Smooth muscle cell of the brain vasculature (primary cell): ENCODE data around the gene FGR.

Source experiments
- DNase-seq: peaks from one replicate; pipeline ENCODE4 v3.0.0-alpha.2; 2012; ENCODE audit warnings: low read depth, low spot score

Gene FGR

DNA sequence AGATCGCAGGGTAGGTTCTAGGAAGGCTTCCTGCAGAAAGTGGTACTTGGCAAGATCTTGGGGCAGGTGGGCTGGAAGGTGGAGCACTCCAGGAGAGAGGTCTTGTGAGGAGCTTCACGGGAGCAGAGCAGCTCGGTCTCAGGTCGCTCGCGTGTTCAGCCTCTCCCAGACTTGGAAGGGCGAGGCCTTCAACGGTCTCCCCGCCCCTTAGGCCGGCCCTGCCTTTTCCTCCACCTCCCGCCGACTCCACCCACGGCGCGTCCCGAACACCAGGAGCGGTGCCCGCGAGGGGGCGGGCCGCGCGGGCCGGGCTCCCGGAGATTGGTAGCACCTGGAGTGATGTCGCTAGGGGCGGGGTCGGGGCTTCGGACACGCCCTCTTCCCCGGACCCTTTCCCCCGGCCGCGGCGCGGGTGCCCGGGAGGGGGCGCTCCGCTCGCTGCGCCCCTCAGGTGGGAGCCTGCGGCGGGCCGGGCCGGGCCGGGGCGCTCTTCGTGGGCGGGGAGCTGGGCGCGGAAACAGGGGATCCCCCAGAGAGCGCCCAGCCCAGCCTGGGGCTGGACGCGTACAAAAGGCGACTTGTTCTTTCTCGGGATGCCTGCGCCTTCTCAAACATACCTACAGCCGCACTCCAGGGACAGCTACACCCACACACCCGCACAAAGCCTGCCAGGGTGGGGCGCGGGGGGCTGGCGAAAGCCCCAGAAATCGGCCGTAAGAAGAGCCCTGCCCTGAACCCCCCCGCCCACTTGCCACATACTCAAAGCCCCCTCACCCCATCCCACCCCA, 66.5 kb downstream of the FGR start:
- DNase-seq, result no peak

DNA sequence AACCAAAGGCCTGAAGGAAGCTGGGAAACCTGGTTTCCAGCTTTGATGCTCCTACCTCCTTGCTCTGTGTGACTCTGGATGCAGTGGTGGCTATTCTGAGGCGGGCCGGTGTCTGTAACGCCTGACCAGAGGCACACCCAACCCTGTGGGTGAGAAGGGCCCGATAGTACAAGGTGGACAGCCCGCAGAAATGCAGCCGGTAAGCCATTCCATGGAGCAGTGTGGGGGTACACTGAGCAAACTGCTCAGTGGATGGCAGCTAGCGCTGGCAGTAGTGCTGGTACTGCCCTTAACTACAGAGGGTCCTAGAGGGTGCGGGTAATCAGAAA, 67.0 kb downstream of the FGR start:
- no peak for DNase-seq

DNA sequence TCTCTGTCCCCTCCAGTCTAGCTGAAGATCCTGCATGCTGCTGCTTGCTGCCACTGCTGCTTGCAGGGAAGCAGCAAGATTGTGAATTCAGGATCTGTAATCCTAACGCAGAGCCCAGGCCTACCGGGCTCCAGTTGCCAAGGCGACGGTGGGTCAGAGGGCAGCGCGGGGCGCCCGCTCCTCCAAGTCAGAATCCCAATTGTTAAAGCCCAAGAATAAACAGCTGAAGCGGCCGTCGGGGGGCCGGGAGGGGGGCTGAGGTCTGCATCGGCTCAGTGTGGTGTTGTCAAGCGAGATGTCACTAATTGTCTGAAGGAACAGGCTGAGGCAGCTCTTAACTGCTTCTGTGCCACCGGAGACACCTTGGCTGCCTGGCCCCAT, 67.8 kb downstream of the FGR start:
- no peak for DNase-seq

DNA sequence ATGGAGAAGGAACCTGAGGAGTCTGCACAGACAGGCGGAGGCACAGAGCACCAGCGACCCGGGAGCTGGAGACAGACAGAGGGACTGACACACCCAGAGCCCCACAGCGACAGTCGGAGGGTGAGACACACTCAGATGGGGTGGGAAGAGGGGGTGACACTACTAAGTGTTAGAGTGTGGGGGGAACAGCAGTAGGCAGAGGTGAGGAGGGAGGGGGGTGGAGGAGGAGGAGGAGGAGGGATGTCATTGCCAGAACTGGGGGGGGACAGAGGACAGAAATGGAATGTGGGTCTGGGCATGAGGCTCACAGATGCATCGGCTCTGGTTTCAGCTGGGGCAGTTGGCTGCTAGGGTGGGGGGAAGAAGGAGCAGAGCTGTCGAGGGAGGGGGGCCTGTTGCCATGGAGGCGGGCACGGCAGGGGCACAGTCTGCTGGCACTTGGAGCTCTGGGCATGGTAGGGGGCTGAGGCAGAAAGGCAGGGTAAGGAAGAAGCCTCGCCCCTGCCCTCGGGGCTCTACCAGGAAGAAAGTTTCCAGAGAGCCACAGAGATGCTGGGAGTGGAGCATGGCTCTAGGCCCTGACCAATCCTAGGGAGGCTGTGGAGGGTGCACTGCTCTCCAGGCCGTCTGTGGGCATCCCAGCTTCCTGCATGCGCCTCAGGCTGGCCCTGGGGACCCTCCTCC, 68.4 kb downstream of the FGR start:
- no peak for DNase-seq

DNA sequence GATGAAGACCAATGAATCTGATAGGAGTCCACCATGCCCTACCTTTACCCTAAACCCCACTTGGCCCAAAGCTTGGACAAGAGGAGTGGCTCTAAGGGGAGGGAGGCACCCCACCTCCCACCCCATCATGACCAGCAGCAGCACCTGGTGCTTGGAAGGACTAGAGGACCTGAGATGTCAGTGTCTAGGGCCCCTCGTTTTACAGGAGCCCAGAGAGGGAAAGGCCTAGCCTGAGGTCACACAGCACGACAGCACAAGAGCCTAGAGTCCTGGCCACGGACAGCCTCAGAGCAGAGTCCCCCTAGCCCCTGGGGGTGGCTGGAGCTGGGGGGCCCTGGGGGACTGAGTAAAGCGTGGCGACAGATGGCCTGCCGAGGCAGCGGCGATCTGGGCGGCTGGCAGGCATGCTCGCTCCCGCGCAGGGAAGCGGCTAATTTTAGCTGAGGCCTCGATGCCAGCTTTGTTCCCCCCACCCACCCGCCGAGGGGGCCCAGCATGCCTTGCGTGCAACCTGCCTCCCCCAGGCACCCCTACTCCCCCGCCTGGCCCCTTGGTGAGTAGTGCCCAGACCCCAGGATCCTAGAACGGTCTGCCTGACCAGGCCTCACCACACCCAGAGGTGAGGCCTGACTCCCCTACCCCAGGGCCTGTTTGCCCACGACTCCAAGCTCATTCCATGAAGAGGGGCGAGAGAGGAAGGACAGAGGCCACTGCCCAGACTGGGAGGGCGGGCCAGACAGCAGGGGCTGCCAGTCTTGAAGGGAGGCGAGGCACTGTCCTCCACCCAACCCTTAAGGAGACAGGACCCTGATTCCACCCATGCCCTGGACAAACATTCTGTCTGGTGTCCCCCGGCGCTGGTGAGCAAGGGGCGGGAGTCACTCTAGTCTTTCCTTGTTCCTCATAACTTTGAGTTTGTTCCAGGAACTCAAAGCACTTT, 70.0 kb downstream of the FGR start:
- no peak for DNase-seq

DNA sequence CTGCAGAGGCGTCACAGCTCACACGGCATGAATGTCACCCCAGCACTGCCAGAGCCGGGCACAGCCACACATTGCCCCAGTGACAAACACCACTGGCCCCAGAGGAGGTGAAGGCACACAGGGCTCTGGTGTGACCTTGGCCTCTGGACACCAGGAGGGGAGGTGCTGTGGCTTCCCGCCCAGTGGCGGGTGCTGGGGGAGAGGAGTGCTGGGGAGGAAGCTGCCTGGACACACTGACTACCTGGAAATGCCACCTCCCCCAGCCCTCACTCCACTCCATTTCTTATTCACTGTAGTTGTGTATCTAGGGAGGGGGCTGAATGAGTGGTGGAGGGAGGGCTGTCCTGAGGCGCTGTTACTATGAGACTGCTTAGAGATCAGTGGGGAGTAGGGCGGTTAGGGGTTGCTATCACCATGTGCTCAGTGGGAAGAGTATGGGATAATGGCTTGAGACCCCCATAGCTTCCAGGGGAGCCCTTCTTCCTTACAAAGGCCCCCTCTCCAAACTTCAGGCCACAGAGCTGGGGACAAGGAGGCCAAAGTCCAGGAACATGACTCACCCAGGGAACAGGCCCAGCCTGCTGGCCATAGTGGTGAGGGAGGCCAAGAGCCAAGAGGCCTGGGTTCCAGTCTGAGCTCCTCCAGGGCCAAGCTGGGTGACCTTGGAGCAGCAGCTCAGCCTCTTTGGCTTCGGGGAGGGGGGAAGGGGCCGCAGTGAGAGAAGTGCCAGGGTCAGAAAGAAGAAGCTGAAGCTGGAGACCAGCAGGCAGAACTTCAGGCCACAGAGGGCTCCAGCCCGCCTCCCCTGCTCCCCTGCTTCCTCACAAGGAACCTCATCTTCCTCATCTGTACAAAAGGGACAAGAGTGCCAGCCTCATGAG, 71.2 kb downstream of the FGR start:
- DNase-seq, result no peak

DNA sequence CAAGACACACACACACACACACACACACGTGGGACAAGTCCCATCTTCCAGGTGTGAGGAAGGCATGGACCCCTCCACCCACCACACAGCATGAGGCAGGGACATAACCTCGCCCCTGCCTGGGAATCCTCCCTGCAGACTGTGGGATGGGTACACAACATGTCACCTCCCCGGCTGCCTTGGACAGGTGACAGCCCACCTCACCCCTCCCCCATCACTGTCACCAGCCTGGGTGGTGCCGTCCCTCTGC, 71.7 kb downstream of the FGR start:
- DNase-seq, result no peak

DNA sequence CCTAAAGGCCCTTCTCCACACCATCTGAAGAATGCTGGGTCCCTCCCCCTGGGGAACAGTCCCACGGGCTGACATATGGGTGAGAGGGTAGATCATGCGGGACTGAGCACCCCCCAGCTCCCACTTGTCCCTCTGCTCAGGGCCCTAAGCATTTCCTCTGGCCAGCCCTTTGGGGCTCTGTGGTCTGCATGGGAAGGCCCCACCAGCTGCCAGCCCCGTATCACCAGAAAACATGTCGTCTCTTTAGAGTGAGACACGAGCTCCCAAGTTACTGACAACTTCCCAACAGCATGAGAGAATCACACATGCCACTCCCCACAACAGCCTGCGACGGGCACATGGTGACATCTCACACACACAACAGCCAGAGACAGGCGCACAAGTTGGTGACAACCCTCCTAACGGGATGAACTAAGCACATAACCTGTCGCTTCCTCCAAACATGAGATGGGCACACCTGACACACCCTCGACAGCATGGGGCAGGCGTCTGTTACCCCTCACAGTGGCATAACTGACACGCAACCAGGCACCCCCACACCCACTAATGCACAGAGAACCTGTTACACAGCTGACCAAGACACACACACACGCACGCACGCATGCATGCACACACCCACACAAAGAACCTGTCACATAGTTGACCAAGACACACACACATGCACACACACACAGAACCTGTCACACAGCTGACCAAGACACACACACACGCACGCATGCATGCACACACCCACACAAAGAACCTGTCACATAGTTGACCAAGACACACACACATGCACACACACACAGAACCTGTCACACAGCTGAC, 72.2 kb downstream of the FGR start:
- DNase-seq, result no peak
